SU-DHL-6 (cell line): ENCODE results near the gene PMM2.

Experiments
- H2AFZ ChIP-seq: fragments of 200-600 bp; sonication (generic); 2 replicates; pipeline ENCODE4 v1.6.1; 2014; ENCODE audit warnings: low read depth, mild to moderate bottlenecking, moderate library complexity, mixed read lengths, antibody characterized with exemption, low read length; ENCODE audit not compliant: severe bottlenecking
- H3F3A ChIP-seq: fragments of 200-600 bp; shearing (Covaris generic); 2 replicates; pipeline ENCODE4 v1.6.0; 2016; ENCODE audit warnings: antibody characterized with exemption, mild to moderate bottlenecking; ENCODE audit not compliant: insufficient read depth
- H3K27ac ChIP-seq: fragments of 200-600 bp; sonication (generic); 2 replicates; pipeline ENCODE4 v1.5.1; 2016; ENCODE audit warnings: low read depth, mild to moderate bottlenecking, low read length, moderate library complexity, mixed read lengths
- H3K27me3 ChIP-seq: fragments of 200-600 bp; sonication (generic), shearing (Covaris generic); 2 replicates; pipeline ENCODE4 v1.6.0; 2014; ENCODE audit warnings: mild to moderate bottlenecking, low read length
- H3K36me3 ChIP-seq: fragments of 200-600 bp; sonication (generic); 2 replicates; pipeline ENCODE4 v1.6.1; 2014; ENCODE audit warnings: mild to moderate bottlenecking, low read length, mixed read lengths
- H3K4me2 ChIP-seq: fragments of 300-600, 200-600 bp; shearing (Covaris generic), sonication (generic); 2 replicates; pipeline ENCODE4 v1.6.0; 2014; ENCODE audit warnings: low read length, low read depth, mild to moderate bottlenecking; ENCODE audit not compliant: poor library complexity, severe bottlenecking
- H3K4me3 ChIP-seq: fragments of 200-600 bp; sonication (generic); 2 replicates; pipeline ENCODE4 v1.5.1; 2014; ENCODE audit warnings: antibody characterized with exemption, low read length, mild to moderate bottlenecking, mixed read lengths; ENCODE audit not compliant: insufficient read depth, poor library complexity, severe bottlenecking
- H3K79me2 ChIP-seq: fragments of 200-600 bp; sonication (generic); 2 replicates; pipeline ENCODE4 v1.6.1; 2014; ENCODE audit warnings: mild to moderate bottlenecking, low read length, moderate library complexity; ENCODE audit not compliant: insufficient read depth
- H3K9ac ChIP-seq: fragments of 200-600 bp; sonication (generic); 2 replicates; pipeline ENCODE4 v1.7.0; 2014; ENCODE audit warnings: mild to moderate bottlenecking, low read length
- H3K9me2 ChIP-seq: fragments of 200-600 bp; sonication (generic); replicated peaks from 2 replicates; pipeline ENCODE4 v1.6.1; 2014; ENCODE audit warnings: low read length; ENCODE audit not compliant: insufficient read depth
- H3K9me3 ChIP-seq: fragments of 200-600 bp; sonication (generic); 2 replicates; pipeline ENCODE4 v1.6.1; 2014; ENCODE audit warnings: low read length, mixed read lengths; ENCODE audit not compliant: insufficient read depth
- H4K20me1 ChIP-seq: fragments of 200-600 bp; sonication (generic); 2 replicates; pipeline ENCODE4 v1.6.1; 2014; ENCODE audit warnings: low read depth, mild to moderate bottlenecking, antibody characterized with exemption, low read length, moderate library complexity, mixed read lengths
- CTCF ChIP-seq: fragments of 200-600 bp; sonication (generic); IDR thresholded peaks from one replicate; pipeline ENCODE4 v1.5.1; 2017; ENCODE audit warnings: antibody characterized with exemption, mild to moderate bottlenecking, low read length, moderate library complexity; ENCODE audit not compliant: insufficient read depth, poor library complexity, severe bottlenecking
- EZH2phosphoT487 ChIP-seq: fragments of 200-600 bp; sonication (generic), shearing (Covaris generic); conservative IDR thresholded peaks from 2 replicates; pipeline ENCODE4 v1.6.1; 2018; ENCODE audit warnings: mild to moderate bottlenecking, antibody characterized with exemption, low read length, moderate library complexity, mixed read lengths

The PMM2 gene

DNA sequence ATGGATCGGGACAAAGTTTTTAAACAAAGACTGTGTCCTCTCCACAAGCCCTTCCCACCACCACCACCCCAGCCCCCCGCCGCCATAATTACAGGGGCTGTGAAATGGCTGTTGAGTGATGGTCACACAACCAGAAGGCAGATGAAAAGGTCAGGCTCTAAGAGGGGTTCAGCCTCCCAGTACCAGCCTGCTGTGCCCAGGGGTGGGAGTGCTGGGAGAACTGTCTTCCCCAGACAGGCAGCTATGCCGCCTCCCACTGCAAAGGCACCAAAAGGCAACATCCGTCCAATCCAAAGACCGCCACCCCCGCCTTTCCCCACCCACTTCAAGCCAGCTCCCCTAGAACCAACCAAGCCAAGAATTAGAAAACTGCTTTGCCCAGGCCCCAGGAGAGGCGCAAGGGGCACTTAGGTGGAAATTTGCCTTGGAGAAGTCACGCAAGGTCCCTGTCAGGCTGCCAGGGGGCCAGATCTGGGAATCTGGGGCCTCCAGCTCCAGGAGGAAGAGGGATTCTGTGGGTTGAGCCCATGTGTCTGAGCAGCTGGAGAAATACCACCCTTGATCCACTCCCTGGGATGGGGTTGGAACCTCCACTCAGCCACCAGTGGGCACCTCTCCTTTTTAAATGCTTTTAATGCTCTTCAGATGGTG is 56.8 kb downstream of the PMM2 start:
- H3K9me3 ChIP-seq, result no peaks in the 10 kb centered on the region
- no peak overlapping the region for H3K4me2 ChIP-seq
- H3K9ac ChIP-seq, result no peak overlapping the region
- no peaks in the 10 kb centered on the region; the same call in 1 of the 2 replicates for H3K36me3 ChIP-seq
- H3K4me3 ChIP-seq, result no peak overlapping the region
- H3K27me3 ChIP-seq, result no peaks in the 10 kb centered on the region
- H2AFZ ChIP-seq, result no peak overlapping the region
- H4K20me1 ChIP-seq, result no peaks in the 10 kb centered on the region
- H3K27ac ChIP-seq, result no peak overlapping the region
- peaks cover 10% of the 10 kb centered on the region; the same call in 1 of the 2 replicates for H3F3A ChIP-seq
- H3K9me2 ChIP-seq, result no peaks in the 10 kb centered on the region
- H3K79me2 ChIP-seq, result no peaks in the 10 kb centered on the region
- no peak for TF ChIP-seq CTCF
- no peak for TF ChIP-seq EZH2phosphoT487

DNA sequence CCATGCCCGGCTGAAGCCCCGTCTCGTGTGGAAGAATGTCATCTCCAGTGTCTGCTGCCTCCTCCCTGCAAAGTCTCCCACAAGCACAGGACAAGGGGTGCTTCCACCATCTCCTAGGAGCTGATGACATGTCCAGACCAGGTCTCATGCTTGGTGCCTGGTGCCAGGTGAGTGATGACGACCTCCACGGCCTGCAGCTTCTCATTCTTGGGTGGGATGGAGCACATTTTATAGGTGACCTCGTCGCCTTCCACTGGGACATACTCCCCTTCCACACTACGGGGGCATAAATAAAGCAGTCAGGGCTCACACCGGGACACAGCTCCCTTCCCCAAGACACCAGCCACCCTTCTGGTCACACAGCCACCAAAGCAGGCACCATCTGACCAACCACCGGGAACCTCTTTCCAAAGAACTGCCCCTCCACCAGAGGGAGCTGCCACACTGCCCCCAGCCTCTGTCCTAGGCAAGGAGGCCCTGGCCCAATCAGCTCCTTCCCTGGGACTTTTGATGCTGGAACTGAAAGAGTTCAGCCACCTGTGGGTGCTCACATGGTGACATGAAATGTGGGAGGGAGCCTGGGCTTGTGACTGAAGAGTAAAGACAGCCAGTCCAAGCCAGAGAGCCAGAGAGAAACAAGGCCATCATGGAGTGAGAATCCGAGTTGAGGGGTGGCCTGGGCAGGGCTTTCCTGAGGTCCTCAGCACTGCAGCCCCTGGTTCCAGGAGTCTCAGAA is 57.6 kb downstream of the PMM2 start:
- H3K27me3 ChIP-seq, result no peaks in the 10 kb centered on the region
- no peak overlapping the region for H3K27ac ChIP-seq
- H4K20me1 ChIP-seq, result no peaks in the 10 kb centered on the region
- no peaks in the 10 kb centered on the region for H3K9me2 ChIP-seq
- no peak overlapping the region for H3K9ac ChIP-seq
- no peaks in the 10 kb centered on the region for H3K9me3 ChIP-seq
- H3K4me2 ChIP-seq, result no peak overlapping the region
- peaks cover 5% of the 10 kb centered on the region; the same call in 1 of the 2 replicates for H3K79me2 ChIP-seq
- no peak overlapping the region for H3K4me3 ChIP-seq
- no peak overlapping the region for H2AFZ ChIP-seq
- no peaks in the 10 kb centered on the region; the same call in 1 of the 2 replicates for H3K36me3 ChIP-seq
- no peak for TF ChIP-seq EZH2phosphoT487
- TF ChIP-seq CTCF, result peak; percentile 17
- H3F3A ChIP-seq, result peaks cover 10% of the 10 kb centered on the region; the same call in 1 of the 2 replicates

DNA sequence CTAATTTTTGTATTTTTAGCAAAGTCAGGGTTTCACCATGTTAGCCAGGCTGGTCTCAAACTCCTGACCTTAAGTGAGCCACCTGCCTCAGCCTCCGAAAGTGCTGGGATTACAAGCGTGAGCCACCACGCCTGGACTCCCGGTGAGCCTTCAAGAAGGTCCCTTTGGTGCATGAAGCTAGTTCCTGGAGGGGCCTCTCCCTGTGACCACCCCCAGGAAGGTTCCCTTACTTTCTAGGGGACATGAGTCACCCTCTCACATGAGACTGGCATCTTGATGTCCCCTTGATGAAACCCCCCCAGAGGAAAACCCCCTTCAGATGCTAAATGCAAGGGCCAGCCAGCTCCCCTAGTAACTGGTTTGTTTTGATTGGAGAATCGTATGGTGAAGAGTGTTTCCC is 58.3 kb downstream of the PMM2 start:
- no peaks in the 10 kb centered on the region for H4K20me1 ChIP-seq
- no peak for TF ChIP-seq CTCF
- TF ChIP-seq EZH2phosphoT487, result no peak

More for the DNA sequence above, 58.3 kb downstream of the PMM2 start:
- Histone ChIP-seq H2AFZ (no peak overlapping the region), H3K4me3 (no peak overlapping the region), H3K9ac (no peak overlapping the region), H3K79me2 (peaks cover 7% of the 10 kb centered on the region; the same call in 1 of the 2 replicates), H3K9me3 (no peaks in the 10 kb centered on the region), H3F3A (peaks cover 10% of the 10 kb centered on the region; the same call in 1 of the 2 replicates), H3K27ac (no peak overlapping the region), H3K4me2 (no peak overlapping the region), H3K9me2 (no peaks in the 10 kb centered on the region), H3K36me3 (no peaks in the 10 kb centered on the region; the same call in 1 of the 2 replicates), H3K27me3 (no peaks in the 10 kb centered on the region)
